CD4-positive, alpha-beta T cell treated with Interleukin-4 for 4 hours (primary cell): Measurements from ENCODE around the gene TEP1.

ENCODE experiments used
- DNase-seq: peaks from one replicate; pipeline ENCODE4 v3.0.0-alpha.2; 2020

The TEP1 gene

GRCh38 chr14:20334017-20334416, 79.3 kb downstream of the TEP1 start:
- no peak for DNase-seq

GRCh38 chr14:20333494-20333841, 79.8 kb downstream of the TEP1 start:
- no peak for DNase-seq

- peak; percentile 79 for DNase-seq
Measured at GRCh38 chr14:20332788-20333493, 80.4 kb downstream of the TEP1 start, which contains the start of gene CCNB1IP1. CCNB1IP1 (minus strand) TSS chr14:20333279; CDS start chr14:20316523, 16,756 bp downstream.

GRCh38 chr14:20332431-20332787, 80.9 kb downstream of the TEP1 start:
- no peak for DNase-seq

- DNase-seq, result no peak
Measured at GRCh38 chr14:20331053-20331613, 82.2 kb downstream of the TEP1 start.

GRCh38 chr14:20329355-20329754, 83.9 kb downstream of the TEP1 start:
- no peak for DNase-seq

GRCh38 chr14:20328705-20329104, 84.6 kb downstream of the TEP1 start:
- no peak for DNase-seq

- DNase-seq, result peak; percentile 74
Measured at GRCh38 chr14:20327005-20327869, 86.1 kb downstream of the TEP1 start.

GRCh38 chr14:20317720-20318119, 95.6 kb downstream of the TEP1 start:
- DNase-seq, result no peak
